Stromal cell of bone marrow (primary cell): Measurements from ENCODE around the gene LSM10.
A peak's percentile ranks its signal among the peaks of the same experiment; 100 is the strongest.

Experiments used
- DNase-seq: peaks from one replicate; pipeline ENCODE4 v3.0.0-alpha.2; 2012; ENCODE audit warnings: low read depth

Gene LSM10

DNA sequence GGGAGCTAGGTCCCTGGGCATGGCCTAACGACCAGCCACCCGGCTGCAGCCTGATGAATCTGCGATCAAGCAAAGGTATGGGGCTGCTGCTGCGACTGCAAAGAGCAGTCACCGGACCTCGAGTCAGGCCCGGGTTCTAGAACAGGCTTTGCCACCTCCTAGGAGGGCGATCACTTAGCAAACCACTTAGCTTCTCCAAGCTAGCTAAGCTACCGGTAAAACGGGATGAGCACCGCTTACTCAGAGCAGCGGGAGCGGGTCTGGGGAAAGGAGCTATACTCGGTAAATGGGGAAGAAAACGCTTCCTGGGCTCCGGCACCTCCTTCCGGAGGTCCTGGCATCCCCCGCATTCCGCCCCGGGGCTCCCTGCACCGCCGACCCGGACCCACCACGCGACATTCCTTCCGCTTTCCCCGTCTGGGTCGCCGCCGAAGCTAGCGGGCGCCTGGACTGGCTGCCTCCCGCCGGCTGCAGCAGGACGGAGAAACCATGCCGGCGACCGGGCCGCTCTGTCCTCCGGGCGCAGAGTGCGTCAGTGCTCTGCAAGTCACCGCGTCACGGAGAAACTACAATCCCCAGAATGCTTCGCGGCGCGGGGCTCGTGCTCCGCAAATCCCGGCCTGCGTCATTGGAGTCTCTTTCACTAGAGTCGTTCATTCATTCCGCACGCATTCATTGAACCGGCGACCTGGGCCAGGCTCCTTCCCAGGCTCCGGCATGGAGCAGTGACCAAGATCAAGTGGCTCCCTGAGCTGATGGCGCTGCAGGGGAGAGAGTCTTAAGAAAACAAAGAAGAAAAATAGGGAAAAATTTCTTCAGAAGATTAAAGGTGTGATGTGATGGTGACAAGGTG is at the start of gene LSM10:
LSM10 (minus strand) TSS at position 531 of the 853 bp plus-strand sequence. CDS start 3,779 bp downstream, outside the sequence.
- DNase-seq: peak; percentile 92

GRCh38 chr1:36447450-36447849 is 49.7 kb upstream of the LSM10 start:
- no peak for DNase-seq

DNA sequence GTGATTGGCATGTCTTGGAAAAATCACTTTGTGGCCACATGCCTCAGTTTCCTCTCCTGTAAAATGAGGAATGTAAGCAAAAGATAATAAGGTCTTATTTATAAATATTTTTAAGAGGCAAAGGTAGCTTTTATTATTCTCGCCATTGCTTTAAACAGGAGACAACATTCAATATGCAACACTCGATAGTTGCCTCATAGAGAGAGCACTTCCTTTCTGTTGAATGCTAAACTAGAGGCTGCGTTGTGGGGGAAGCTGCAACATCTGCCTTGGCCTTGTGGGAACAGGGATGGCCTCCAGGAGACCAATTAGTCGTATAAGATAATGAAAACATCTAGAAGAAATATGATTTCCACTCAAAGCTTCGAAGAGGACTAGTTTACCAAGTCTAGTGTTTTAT is 49.0 kb upstream of the LSM10 start:
- DNase-seq: no peak

DNA sequence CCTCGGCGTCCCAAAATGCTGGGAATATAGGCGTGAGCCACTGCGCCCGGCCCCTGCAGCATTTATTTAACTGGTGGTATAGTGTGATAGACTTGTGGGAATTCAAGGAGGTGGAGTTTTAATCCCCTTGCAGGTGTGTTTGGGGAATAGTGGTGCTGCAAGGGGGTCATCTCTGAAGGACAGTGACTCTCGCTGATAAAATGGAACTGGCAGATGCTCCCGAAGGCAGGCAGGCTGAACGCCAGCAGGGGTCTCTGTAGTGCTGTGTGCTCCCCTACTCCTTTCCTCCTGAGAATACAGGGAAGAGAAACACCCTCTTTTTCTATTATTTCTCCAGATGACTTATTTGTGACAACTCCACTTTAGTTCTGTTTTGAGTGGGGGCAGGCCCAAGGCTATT is 48.6 kb upstream of the LSM10 start:
- DNase-seq: no peak

DNA sequence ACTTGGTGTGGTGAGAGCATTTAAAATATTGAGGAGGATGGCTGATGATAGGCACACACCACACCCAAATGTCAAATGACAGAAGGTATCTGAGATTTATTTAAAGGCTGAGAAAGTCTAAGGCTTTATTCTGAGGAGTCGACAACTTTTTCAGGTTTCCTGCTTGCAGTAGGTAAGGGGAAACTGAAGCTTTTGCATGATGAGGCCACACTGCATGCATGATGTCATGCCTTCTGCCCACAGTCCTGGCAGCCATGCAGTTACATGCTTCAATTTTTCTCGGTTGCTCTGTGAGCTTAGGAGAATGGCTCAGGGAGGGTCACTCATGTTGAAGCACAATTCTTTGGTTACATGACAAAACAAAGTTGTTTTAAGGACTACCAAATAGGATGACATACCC is 45.6 kb upstream of the LSM10 start:
- DNase-seq: no peak

DNA sequence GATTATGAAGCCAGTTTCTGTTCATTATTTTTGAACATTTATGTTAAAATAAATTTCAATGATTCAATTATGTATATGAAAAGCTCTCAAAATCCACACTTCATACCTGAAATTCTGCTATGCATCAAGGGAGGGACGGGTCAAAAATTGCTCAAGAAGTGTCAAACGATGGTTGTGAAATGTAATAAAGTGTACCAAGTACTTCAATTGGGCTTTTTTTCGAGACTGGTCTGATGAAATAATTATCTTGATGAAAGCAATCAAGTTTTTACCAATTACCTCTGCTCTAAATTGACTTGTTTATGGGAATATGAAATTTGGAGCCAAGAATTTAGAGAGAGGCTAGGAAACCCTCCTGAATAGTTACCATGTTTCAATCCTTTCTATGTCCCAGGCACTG is 44.6 kb upstream of the LSM10 start:
- DNase-seq: no peak

- DNase-seq: no peak
These were observed 42.9 kb upstream of the LSM10 start for GRCh38 chr1:36440646-36441045.

DNA sequence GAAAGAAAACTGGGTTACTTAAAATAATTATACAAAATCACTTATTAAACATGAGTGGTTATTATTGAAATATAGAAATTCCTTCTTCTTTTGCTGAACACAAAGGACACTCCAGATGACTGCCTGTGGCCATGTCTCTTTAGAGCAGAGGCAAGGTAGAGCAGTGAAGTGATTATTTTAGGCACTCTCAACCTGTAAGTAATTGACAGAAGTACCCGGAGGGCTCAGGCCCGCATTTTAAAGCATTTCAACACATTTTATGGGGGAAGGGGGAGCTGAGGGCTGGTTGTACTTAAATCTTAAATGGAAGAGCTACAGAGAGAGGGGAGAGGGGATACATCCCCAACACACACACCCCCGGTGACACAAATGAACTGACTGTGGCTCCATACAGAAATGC is 42.3 kb upstream of the LSM10 start:
- no peak for DNase-seq

DNA sequence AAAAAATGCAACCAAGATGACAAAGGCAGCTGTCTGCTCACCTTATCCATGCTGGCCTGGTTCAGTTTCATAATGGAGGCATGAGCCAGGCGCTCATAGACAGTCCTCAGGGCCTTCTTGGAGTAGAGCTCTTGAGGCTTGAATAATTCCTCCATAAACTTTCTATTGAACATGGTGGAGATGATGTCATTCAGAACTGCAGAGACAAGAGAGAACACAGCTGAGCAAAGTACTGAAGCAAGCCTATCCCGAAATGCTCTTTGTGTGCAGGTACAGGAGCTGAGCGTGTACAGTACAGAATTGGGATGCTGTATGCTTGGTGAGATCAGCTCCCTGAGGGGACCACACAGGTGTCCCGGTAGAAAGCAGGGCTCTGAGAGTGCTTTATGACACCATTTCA is 41.0 kb upstream of the LSM10 start:
- DNase-seq: no peak

- DNase-seq: no peak
These were observed 39.1 kb upstream of the LSM10 start for GRCh38 chr1:36436821-36437220.

GRCh38 chr1:36433102-36433501 is 35.4 kb upstream of the LSM10 start:
- DNase-seq: no peak

DNA sequence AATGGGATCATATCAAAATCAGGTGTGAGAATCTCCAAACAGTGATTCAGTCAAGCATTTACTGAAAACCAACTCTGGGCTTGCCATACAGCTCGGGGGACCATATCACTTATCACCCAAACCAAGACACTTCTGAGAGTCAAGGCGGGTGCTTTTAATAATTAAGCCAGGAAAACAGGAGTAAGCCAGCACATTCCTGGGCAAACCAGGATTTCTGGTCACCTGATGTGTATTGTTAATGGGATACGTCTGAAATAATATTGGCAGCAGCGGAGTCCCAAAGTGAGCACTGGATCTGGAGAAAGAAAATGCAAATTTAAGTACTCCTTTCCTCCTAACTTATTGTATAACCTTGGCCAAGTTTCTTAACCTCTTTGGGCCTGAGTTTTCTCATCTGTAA is 34.9 kb upstream of the LSM10 start:
- DNase-seq: no peak

DNA sequence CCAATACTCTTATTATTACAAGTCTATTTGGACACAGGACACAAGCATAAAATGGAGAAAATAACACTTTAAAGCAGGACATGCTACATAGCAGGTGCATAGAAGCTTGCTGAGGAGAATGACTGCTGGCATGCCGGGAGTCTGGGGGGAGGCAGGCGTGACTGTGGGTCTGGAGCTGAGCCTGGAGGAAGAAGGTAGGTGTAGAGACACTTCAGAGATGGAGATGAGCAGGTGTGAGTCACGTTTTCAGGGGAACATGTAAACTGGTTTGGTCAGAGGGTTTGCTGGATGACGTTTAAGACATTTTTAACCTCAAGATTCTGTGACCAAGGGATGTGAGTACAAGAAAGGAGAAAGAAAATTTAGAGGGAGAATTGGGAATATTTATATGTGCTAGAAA is 28.1 kb upstream of the LSM10 start:
- DNase-seq: no peak

DNA sequence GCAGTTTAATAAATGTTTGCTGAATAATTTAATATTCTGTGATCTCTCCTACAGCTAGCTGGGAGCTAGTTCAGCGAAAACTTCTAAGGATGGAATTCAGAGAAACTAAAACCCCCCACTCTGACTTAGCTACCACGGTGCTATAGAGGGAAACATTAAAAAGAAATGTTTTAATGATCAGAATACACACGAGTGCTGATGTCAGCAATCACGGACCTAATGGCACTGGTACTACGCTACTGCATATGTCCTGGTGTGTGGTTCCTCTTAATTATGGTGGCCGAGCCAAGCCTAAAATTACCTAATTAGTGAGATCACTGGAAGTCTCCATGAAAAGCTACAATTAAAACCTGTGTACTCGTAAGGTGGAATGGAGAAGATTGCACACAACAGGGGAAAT is 23.9 kb upstream of the LSM10 start:
- no peak for DNase-seq

- peak; percentile 68 for DNase-seq
These were observed 23.2 kb upstream of the LSM10 start for GRCh38 chr1:36420836-36421317.

DNA sequence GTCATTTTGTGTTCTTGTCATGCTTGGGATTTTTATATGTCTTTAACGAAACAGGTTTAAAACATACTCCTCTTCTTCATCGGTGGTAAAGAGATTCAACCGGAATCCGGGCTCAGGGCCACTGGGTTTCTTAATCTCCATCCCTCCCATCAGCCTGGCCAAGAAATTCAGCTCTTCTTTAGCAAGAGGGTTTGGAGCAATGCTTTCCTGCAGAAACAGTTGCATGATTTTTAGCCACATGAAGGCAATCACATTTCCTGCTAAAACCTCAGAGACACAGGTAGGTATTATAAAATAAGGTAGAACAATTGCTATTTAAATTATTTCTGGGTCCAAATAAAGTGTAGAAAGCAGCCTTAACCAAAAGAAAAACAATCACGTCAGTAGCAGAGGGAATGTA is 22.7 kb upstream of the LSM10 start:
- peak; percentile 21 for DNase-seq

GRCh38 chr1:36419569-36419968 is 21.9 kb upstream of the LSM10 start:
- no peak for DNase-seq

DNA sequence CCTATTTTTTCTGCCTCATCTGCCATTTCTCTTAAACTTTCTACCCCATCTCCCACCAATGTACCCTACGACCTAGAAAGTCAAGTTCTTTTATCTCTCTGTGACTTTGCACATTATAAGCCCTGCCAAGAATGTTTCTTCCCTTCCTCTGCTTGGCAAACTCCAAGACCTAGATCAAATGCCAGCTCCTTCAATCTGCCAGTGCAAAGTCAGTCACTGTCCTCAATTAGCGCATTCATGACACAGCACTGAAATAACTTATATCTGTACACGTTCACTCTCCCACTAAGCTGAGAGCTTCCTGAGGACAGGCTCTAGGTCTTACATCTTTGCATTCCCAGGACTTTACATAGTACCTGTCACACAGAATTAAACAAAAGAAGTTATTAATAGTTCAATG is 21.4 kb upstream of the LSM10 start:
- DNase-seq: no peak

GRCh38 chr1:36417931-36418330 is 20.2 kb upstream of the LSM10 start:
- DNase-seq: no peak

- DNase-seq: no peak
These were observed 18.1 kb upstream of the LSM10 start for GRCh38 chr1:36415661-36416326.

DNA sequence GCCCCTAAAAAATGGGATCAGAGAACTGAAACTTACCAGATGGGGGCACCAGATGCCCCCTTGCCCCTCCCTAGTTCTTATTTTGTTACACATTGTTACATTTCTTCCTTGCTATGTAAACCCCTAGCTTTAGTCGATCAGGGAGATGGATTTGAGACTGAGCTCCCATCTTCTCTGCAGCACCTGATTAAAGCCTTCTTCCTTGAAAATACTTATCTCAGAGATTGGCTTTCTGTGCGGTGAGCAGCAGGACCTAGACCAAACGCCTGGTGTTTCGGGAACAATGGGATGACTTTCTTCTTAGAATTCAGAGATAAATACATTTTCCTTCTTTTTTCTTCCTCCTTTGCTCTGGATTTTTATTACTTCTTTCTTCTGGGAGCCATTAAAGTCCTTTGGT is 16.7 kb upstream of the LSM10 start:
- DNase-seq: no peak

DNA sequence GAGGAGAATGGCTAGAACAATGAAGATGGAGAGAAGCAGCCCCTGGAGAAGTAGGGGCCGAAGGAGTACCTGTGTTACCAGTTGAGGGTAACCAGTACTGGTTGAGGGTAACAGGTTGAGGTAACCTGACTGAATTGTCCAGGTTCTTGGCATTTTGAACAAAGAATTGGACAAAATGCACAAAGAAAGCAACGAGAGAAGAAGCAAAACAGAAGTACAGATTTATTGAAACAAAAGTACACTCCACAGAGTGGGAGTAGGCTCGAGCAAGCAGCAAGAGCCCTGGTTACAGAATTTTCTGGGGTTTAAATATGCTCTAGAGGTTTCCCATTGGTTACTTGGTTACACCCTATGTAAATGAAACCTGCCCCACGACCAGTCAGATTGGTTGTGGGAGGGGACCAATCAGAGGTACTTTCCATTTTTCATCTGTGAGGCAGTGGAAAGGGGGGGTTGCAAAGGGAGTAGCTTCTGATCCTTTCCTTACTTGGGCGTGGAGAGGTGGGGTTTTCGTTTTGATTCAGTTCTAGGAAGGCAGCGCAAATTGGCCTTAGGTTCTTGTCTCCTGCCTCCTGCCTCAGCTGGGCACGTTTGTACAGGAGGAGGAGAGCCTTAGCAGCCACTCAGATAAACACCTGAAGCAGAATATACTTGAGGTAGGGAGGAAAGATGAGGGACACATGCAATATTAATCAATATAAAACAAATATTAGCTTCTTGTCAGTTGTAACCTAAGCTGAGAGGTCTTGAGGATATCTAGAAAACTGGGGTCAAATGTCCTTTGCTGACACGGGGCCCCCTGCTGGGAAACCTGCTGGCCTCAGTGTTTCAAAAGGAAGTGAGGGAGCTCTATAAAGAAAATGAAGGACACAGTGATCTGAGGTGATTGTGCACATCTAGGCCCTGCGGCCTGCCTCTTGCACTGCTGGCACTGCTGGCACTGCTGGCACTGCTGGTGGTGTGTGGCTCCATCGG is 14.3 kb upstream of the LSM10 start:
- DNase-seq: no peak
